Breast epithelium (tissue), 3 donors: ENCODE measurements around the gene CADM2.

Source experiments
- CTCF ChIP-seq, 3 donors: fragments of 450-650 bp; IDR thresholded peaks; one replicate each; pipeline ENCODE4 v1.5.1; 2016 to 2017; ENCODE audit warnings: antibody characterized with exemption in 3 of 3, mild to moderate bottlenecking in 3 of 3, moderate library complexity in 3 of 3
- POLR2AphosphoS5 ChIP-seq, 3 donors: sonication (generic); formaldehyde crosslinking; IDR thresholded peaks; one replicate each; pipeline ENCODE4 v1.6.1; 2017; ENCODE audit warnings: antibody characterized with exemption in 3 of 3

DNA sequence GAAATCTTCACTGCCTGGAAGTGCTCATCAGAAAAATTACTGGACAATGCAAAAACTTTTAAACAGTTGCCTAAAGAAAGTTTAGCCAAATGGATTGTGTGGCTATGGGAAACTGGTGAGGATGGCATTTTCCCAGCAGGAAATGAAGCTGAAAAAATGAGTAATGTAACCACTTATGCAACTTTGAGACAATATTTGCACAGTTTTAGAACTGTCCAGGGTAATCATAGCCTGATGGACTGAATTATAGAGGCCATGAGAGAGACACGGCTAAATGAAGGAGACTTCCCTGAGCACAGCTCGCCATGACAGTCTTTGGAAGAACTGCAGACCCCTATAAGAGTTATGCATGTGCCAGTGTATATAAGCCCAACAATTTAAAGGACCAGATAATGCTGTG, 1150.6 kb downstream of the CADM2 start:
- TF ChIP-seq POLR2AphosphoS5 (IDR thresholded peaks at IDR 0.05) (no peak), CTCF (IDR thresholded peaks at IDR 0.05) (no peak)
